Measurements from ENCODE around the gene SLPI.

DNA sequence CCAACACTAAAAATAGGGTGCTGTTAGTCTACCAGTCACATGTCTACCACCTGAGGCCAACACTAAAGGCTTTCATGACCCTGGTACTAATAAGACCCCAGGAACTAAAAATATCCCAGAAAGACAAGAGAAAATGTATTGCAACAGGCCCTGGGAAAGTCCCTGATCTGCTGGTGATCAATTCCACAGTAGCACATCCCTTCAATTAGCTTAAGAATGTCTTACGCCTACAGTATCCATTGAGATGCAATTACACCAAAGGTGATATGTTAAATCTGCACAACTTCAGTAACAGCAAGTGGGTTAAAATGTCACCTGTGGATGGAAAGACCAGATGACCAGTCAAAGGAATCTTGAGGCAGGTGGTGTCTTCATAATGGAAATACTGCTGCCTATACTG lies 44.4 kb downstream of the SLPI start:
- TF ChIP-seq, protein P1, sequence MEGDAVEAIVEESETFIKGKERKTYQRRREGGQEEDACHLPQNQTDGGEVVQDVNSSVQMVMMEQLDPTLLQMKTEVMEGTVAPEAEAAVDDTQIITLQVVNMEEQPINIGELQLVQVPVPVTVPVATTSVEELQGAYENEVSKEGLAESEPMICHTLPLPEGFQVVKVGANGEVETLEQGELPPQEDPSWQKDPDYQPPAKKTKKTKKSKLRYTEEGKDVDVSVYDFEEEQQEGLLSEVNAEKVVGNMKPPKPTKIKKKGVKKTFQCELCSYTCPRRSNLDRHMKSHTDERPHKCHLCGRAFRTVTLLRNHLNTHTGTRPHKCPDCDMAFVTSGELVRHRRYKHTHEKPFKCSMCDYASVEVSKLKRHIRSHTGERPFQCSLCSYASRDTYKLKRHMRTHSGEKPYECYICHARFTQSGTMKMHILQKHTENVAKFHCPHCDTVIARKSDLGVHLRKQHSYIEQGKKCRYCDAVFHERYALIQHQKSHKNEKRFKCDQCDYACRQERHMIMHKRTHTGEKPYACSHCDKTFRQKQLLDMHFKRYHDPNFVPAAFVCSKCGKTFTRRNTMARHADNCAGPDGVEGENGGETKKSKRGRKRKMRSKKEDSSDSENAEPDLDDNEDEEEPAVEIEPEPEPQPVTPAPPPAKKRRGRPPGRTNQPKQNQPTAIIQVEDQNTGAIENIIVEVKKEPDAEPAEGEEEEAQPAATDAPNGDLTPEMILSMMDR (IDR thresholded peaks at IDR 0.05; ENCODE audit: extremely low read depth in 1 of 2, insufficient read depth in 1 of 2, low read depth in 1 of 2, low read length in 2 of 2) = no peak
- TF ChIP-seq POLR2AphosphoS5 (IDR thresholded peaks at IDR 0.05; ENCODE audit: insufficient read depth, low read depth, low read length) = no peak
- TF ChIP-seq POLR2A (IDR thresholded peaks at IDR 0.05; ENCODE audit: low read depth, low read length) = no peak
- TF ChIP-seq, protein P2, sequence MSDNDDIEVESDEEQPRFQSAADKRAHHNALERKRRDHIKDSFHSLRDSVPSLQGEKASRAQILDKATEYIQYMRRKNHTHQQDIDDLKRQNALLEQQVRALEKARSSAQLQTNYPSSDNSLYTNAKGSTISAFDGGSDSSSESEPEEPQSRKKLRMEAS (IDR thresholded peaks at IDR 0.05; ENCODE audit: insufficient read depth, insufficient read length) = no peak
- no peak for TF ChIP-seq JUN (IDR thresholded peaks at IDR 0.05; ENCODE audit: borderline replicate concordance, insufficient read depth, insufficient read length, low read depth)
- TF ChIP-seq EZH2 (IDR thresholded peaks at IDR 0.05; ENCODE audit: borderline replicate concordance, low read depth, low read length, severe bottlenecking) = no peak
- TF ChIP-seq MYC (IDR thresholded peaks at IDR 0.05; ENCODE audit: low read depth, low read length) = no peak

Data from endothelial cell of umbilical vein (primary cell).